Endothelial cell (in vitro differentiated cells): Measurements from ENCODE around the gene TLE2. TPM values are rescaled to one million over a fixed set of nuclear protein-coding genes. Genes with fewer than 3 reads are reported as not detected.

Source experiments
- DNase-seq: peaks from one replicate; pipeline ENCODE4 v3.0.0; 2021; ENCODE audit warnings: low spot score
- H3K27ac Mint-ChIP-seq: one replicate; pipeline ENCODE4 v1.8.0; 2021; ENCODE audit warnings: mixed read lengths, inconsistent platforms; ENCODE audit not compliant: unreplicated experiment
- H3K27me3 Mint-ChIP-seq: one replicate; pipeline ENCODE4 v1.8.0; 2021; ENCODE audit warnings: mild to moderate bottlenecking, moderate library complexity, mixed read lengths, inconsistent platforms; ENCODE audit not compliant: unreplicated experiment
- H3K36me3 Mint-ChIP-seq: one replicate; pipeline ENCODE4 v1.8.0; 2021; ENCODE audit warnings: mild to moderate bottlenecking, low read depth, mixed read lengths, inconsistent platforms; ENCODE audit not compliant: unreplicated experiment
- H3K4me1 Mint-ChIP-seq: one replicate; pipeline ENCODE4 v1.8.0; 2021; ENCODE audit warnings: mild to moderate bottlenecking, mixed read lengths, inconsistent platforms; ENCODE audit not compliant: unreplicated experiment
- H3K4me3 Mint-ChIP-seq: one replicate; pipeline ENCODE4 v1.8.0; 2021; ENCODE audit warnings: mild to moderate bottlenecking, mixed read lengths, inconsistent platforms; ENCODE audit not compliant: unreplicated experiment
- H3K9me3 Mint-ChIP-seq: one replicate; pipeline ENCODE4 v1.8.0; 2021; ENCODE audit warnings: mixed read lengths, inconsistent platforms; ENCODE audit not compliant: unreplicated experiment
- total RNA-seq: library from RNA; stranded (reverse); fragmentation: NEBNext Ultra II Directional; extraction: Animal tissue kit (Norgen Biotek cat#: 25700); gene quantifications from one replicate; pipeline ENCODE4 v1.2.1, GENCODE V29; 2021; ENCODE audit not compliant: unreplicated experiment
- TF ChIP-seq, protein P1 (sequence below): fragments of 200-600 bp; sonication (generic); IDR thresholded peaks from one replicate; pipeline ENCODE4 v1.5.0; 2021; ENCODE audit warnings: antibody characterized with exemption; ENCODE audit not compliant: unreplicated experiment

TLE2 gene
- total RNA-seq, 1 donor from 2014 or later = 5.7 TPM

DNA sequence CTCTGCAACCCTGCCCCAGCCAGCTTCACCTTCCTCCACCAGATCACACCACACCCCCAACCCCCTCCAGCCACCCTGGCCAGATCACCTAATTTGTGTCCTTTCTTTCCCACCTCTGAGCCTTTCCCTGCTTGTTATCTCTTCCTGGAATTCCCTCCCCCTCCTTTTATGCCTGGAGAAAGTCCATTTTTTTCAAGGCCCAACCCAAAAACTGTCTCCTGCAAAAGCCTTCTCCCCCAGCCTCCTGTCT, 5.3 kb upstream of the TLE2 start:
- H3K4me3 Mint-ChIP-seq = no peak overlapping the region
- peaks cover 24% of the 10 kb centered on the region for H3K4me1 Mint-ChIP-seq
- H3K27me3 Mint-ChIP-seq = peaks cover 28% of the 10 kb centered on the region
- no peak for DNase-seq
- H3K9me3 Mint-ChIP-seq = no peaks in the 10 kb centered on the region
- H3K36me3 Mint-ChIP-seq = no peaks in the 10 kb centered on the region
- TF ChIP-seq, protein P1, sequence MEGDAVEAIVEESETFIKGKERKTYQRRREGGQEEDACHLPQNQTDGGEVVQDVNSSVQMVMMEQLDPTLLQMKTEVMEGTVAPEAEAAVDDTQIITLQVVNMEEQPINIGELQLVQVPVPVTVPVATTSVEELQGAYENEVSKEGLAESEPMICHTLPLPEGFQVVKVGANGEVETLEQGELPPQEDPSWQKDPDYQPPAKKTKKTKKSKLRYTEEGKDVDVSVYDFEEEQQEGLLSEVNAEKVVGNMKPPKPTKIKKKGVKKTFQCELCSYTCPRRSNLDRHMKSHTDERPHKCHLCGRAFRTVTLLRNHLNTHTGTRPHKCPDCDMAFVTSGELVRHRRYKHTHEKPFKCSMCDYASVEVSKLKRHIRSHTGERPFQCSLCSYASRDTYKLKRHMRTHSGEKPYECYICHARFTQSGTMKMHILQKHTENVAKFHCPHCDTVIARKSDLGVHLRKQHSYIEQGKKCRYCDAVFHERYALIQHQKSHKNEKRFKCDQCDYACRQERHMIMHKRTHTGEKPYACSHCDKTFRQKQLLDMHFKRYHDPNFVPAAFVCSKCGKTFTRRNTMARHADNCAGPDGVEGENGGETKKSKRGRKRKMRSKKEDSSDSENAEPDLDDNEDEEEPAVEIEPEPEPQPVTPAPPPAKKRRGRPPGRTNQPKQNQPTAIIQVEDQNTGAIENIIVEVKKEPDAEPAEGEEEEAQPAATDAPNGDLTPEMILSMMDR = no peak
- no peak overlapping the region for H3K27ac Mint-ChIP-seq

GRCh38 chr19:3033595-3034405, 4.7 kb upstream of the TLE2 start:
- Mint-ChIP-seq H3K36me3 (no peaks in the 10 kb centered on the region), H3K4me1 (peaks cover 24% of the 10 kb centered on the region), H3K27ac (no peak overlapping the region), H3K9me3 (no peaks in the 10 kb centered on the region), H3K27me3 (peaks cover 28% of the 10 kb centered on the region), H3K4me3 (no peak overlapping the region)
- DNase-seq = no peak
- TF ChIP-seq, protein P1 = no peak

DNA sequence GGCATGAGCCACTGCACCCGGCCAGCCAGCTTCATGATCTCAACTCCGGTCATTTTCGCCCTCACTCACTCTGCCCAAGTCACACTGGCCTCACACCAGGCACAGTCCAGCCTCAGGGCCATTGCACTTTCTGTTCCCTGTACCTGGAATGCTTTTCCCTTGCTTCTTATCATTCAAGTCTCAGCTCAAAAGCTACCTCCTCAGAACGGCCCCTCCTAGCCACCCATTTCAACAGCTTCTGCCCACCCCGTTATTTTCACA, 2.5 kb upstream of the TLE2 start:
- Mint-ChIP-seq H3K9me3 (no peaks in the 10 kb centered on the region), H3K27ac (peak overlapping the region; percentile 77), H3K4me3 (peak overlapping the region; percentile 72), H3K4me1 (peaks cover 22% of the 10 kb centered on the region), H3K36me3 (no peaks in the 10 kb centered on the region), H3K27me3 (peaks cover 30% of the 10 kb centered on the region)
- TF ChIP-seq, protein P1 = no peak
- DNase-seq = no peak

DNA sequence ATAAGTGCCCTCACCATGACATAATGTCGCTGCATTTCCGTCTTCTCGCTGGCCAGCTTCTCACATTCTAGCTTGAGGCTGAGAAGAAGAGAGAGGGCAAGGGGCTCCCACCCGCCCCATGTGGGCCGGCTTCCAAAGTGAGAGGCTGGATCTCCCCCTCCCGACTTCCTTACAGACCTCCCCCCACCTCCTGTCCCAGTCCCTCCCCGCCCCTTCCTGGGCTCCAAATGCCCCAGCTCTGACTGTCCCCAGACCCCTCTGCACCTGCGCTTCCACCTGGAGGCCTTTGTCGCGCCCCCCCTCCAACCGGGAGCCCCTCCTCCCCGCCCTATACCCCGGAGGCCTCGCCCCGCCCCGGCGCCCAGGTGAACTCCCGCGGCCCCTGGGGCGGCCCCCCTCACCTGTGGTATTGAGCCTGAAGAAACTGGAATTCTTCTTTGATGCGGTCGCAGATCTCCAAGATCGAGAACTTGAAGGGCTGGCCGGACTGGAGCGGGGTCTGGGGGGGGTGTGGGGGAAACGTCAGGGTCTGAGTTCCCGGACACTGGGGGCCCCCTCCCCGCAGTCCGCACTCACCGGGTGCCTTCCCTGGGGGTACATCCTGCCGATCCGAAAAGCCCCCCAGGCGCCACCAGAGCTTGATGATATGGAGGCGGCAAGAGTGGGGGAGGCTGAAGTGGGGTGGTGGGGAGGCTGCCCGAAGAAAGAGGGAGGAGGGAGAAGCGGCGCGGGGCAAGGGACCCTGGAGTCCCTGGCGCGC, 595 bp downstream of the TLE2 start:
- peaks cover 11% of the 10 kb centered on the region for H3K4me1 Mint-ChIP-seq
- H3K27me3 Mint-ChIP-seq = peaks cover 29% of the 10 kb centered on the region
- H3K36me3 Mint-ChIP-seq = no peaks in the 10 kb centered on the region
- H3K4me3 Mint-ChIP-seq = peak overlapping the region; percentile 31
- no peak for DNase-seq
- H3K27ac Mint-ChIP-seq = no peak overlapping the region
- no peaks in the 10 kb centered on the region for H3K9me3 Mint-ChIP-seq
- TF ChIP-seq, protein P1 = no peak

DNA sequence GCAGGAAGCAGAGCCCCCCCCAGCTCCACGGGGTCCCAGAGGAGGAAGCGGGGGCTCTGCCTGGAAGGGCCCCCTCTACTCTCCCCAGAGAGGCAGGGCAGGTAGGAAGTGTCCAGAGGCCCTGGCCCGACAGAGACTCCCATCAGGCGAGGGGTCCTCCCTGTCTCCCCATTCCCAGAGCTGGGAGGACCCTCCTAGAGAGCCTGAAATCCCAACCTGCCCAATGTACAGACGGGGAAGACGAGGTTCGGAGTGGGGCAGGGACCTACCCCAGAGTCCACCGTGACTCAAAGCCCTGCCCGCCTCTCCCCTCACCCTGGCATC, 1.1 kb downstream of the TLE2 start:
- Mint-ChIP-seq H3K4me3 (peak overlapping the region; percentile 31), H3K9me3 (no peaks in the 10 kb centered on the region), H3K27ac (no peak overlapping the region), H3K36me3 (no peaks in the 10 kb centered on the region), H3K27me3 (peaks cover 29% of the 10 kb centered on the region), H3K4me1 (peaks cover 10% of the 10 kb centered on the region)
- TF ChIP-seq, protein P1 = no peak
- no peak for DNase-seq
